ENCODE measurements around the gene COL23A1. TPM values are rescaled to one million over a fixed set of nuclear protein-coding genes. Genes with fewer than 3 reads are reported as not detected.

The COL23A1 gene
- polyA plus RNA-seq, 1 donor (not counting 4 experiments of a cell fraction or from before 2014, with no cell fraction given): not detected

DNA sequence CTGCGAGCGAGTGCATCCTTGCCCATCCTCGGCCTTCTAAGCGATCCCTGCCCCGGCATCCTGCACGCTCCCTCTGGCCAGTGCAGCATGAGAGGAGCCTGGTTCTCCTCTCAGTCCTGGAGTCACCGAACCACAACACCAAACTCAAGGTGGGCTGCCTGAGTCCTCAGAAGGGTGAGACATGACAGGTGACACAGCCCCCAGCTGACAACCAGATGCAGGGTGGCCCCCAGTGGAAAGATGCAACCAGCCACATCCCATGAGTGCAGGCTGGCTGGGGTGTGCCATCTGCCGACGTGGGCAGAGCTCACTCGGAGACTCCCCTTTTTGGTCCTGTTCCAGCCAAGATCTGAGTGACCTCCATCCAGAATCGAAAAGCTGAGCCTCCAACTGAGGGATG lies 58.4 kb downstream of the COL23A1 start:
- Histone ChIP-seq H3K27me3 (ENCODE audit: control insufficient read depth, extremely low read depth, insufficient read depth, low read length) (no peaks in the 10 kb centered on the region), H3K9me3 (ENCODE audit: control insufficient read depth, low read depth, low read length) (no peaks in the 10 kb centered on the region), H3K4me3 (ENCODE audit: control insufficient read depth in 2 of 3, extremely low read depth in 1 of 3, insufficient read depth in 2 of 3, low read depth in 1 of 3, low read length in 3 of 3) (no peak overlapping the region), H3K9ac (ENCODE audit: control insufficient read depth, extremely low read depth, insufficient read depth, low read length) (no peak overlapping the region), H3K9me1 (ENCODE audit: control insufficient read depth, extremely low read depth, insufficient read depth, low read length) (no peaks in the 10 kb centered on the region), H3K36me3 (ENCODE audit: control insufficient read depth in 2 of 2, extremely low read depth in 1 of 2, insufficient read depth in 2 of 2, low read length in 2 of 2) (no peaks in the 10 kb centered on the region), H3K27ac (ENCODE audit: control insufficient read depth, insufficient read depth, low read length) (no peak overlapping the region), H4K20me1 (ENCODE audit: control insufficient read depth, extremely low read depth, insufficient read depth, low read length) (no peaks in the 10 kb centered on the region), H2AFZ (ENCODE audit: control insufficient read depth, low read length) (no peak overlapping the region), H3K4me2 (ENCODE audit: control insufficient read depth, extremely low read depth, insufficient read depth, low read depth, low read length) (no peak overlapping the region), H3K79me2 (ENCODE audit: control insufficient read depth, insufficient read depth, low read length) (no peaks in the 10 kb centered on the region), H3K4me1 (ENCODE audit: control insufficient read depth, extremely low read depth, insufficient read depth, low read length) (peaks cover 3% of the 10 kb centered on the region)
- FAIRE-seq: no peak
- dilution Hi-C loops (cut with MboI; ENCODE audit: extremely low pct_ligation_motif_present, low sequenced_read_pairs): no loop called here
- TF ChIP-seq EZH2 (IDR thresholded peaks at IDR 0.05; ENCODE audit: low read length): no peak
- TF ChIP-seq, protein P1, sequence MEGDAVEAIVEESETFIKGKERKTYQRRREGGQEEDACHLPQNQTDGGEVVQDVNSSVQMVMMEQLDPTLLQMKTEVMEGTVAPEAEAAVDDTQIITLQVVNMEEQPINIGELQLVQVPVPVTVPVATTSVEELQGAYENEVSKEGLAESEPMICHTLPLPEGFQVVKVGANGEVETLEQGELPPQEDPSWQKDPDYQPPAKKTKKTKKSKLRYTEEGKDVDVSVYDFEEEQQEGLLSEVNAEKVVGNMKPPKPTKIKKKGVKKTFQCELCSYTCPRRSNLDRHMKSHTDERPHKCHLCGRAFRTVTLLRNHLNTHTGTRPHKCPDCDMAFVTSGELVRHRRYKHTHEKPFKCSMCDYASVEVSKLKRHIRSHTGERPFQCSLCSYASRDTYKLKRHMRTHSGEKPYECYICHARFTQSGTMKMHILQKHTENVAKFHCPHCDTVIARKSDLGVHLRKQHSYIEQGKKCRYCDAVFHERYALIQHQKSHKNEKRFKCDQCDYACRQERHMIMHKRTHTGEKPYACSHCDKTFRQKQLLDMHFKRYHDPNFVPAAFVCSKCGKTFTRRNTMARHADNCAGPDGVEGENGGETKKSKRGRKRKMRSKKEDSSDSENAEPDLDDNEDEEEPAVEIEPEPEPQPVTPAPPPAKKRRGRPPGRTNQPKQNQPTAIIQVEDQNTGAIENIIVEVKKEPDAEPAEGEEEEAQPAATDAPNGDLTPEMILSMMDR (optimal IDR thresholded peaks at IDR 0.05 in 1 of 3, IDR thresholded peaks at IDR 0.05 in 1 of 3, conservative IDR thresholded peaks at IDR 0.05 in 1 of 3; ENCODE audit: extremely low read depth in 1 of 3, insufficient read depth in 2 of 3, low read length in 3 of 3): no peak
- DNase-seq (ENCODE audit: low read depth, low spot score): no peak

DNA sequence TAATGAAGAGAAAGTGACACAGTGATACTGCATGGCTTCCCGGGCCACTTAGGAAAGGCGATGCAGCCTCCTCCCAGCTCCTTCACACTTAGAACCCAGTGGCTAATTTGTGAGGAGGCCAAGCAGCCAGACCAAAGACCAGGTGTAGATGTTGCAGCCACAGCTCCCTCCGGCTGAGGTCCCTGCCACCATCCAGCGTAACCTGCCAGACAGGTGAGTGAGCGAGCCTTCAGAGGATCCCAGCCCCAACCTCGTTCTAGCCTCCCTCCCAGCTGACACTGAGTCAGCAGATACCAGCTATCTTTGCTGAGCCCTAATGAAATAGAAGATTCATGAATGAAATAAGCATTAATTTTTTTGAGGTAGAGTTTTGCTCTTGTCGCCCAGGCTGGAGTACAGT lies 59.7 kb downstream of the COL23A1 start:
- FAIRE-seq: no peak
- Histone ChIP-seq H3K4me3 (ENCODE audit: control insufficient read depth in 2 of 3, extremely low read depth in 1 of 3, insufficient read depth in 2 of 3, low read depth in 1 of 3, low read length in 3 of 3) (no peak overlapping the region), H4K20me1 (ENCODE audit: control insufficient read depth, extremely low read depth, insufficient read depth, low read length) (no peaks in the 10 kb centered on the region), H3K79me2 (ENCODE audit: control insufficient read depth, insufficient read depth, low read length) (no peaks in the 10 kb centered on the region), H3K9me3 (ENCODE audit: control insufficient read depth, low read depth, low read length) (no peaks in the 10 kb centered on the region), H3K27ac (ENCODE audit: control insufficient read depth, insufficient read depth, low read length) (no peak overlapping the region), H3K9ac (ENCODE audit: control insufficient read depth, extremely low read depth, insufficient read depth, low read length) (no peak overlapping the region), H3K4me1 (ENCODE audit: control insufficient read depth, extremely low read depth, insufficient read depth, low read length) (peaks cover 3% of the 10 kb centered on the region), H3K9me1 (ENCODE audit: control insufficient read depth, extremely low read depth, insufficient read depth, low read length) (no peaks in the 10 kb centered on the region), H3K27me3 (ENCODE audit: control insufficient read depth, extremely low read depth, insufficient read depth, low read length) (no peaks in the 10 kb centered on the region), H2AFZ (ENCODE audit: control insufficient read depth, low read length) (no peak overlapping the region), H3K4me2 (ENCODE audit: control insufficient read depth, extremely low read depth, insufficient read depth, low read depth, low read length) (no peak overlapping the region), H3K36me3 (ENCODE audit: control insufficient read depth in 2 of 2, extremely low read depth in 1 of 2, insufficient read depth in 2 of 2, low read length in 2 of 2) (no peaks in the 10 kb centered on the region)
- dilution Hi-C loops (cut with MboI; ENCODE audit: extremely low pct_ligation_motif_present, low sequenced_read_pairs): no loop called here
- TF ChIP-seq EZH2 (IDR thresholded peaks at IDR 0.05; ENCODE audit: low read length): no peak
- TF ChIP-seq, protein P1 (optimal IDR thresholded peaks at IDR 0.05 in 1 of 3, IDR thresholded peaks at IDR 0.05 in 1 of 3, conservative IDR thresholded peaks at IDR 0.05 in 1 of 3; ENCODE audit: extremely low read depth in 1 of 3, insufficient read depth in 2 of 3, low read length in 3 of 3): no peak
- no peak for DNase-seq (ENCODE audit: low read depth, low spot score)
